Bronchial smooth muscle cell (primary cell): ENCODE data around the gene POU4F3. TPM values are rescaled to one million over a fixed set of nuclear protein-coding genes. Genes with fewer than 3 reads are reported as not detected.

Source experiments
- total RNA-seq: library from RNA; depleted of rRNA; stranded (reverse); fragments of >200 nt; gene quantifications from 2 replicates; pipeline ENCODE4 v1.2.1, GENCODE V29; 2014

Gene POU4F3
- total RNA-seq: 0.09 TPM in 1 of 2 replicates, not detected in the other

GRCh38 chr5:146338774-146339714, at the start of gene POU4F3:
Gene POU4F3 (plus strand): TSS chr5:146338839. CDS start chr5:146339113, 274 bp downstream.

Other genes with a start within 250 kb of the POU4F3 start
- 0.17 TPM in 1 of 2 replicates, not detected in the other for gene PLAC8L1, start 233.3 kb upstream of the POU4F3 start, total RNA-seq
- 90.3 and 96.5 TPM in 2 replicates for gene LARS1, start 156.2 kb upstream of the POU4F3 start, total RNA-seq
- 16.5 and 22.8 TPM in 2 replicates for gene RBM27, start 135.2 kb upstream of the POU4F3 start, total RNA-seq
- gene TCERG1, start 108.5 kb downstream of the POU4F3 start, total RNA-seq: 10.6 and 20.6 TPM in 2 replicates
- not detected in 2 replicates for gene GPR151, start 177.4 kb downstream of the POU4F3 start, total RNA-seq